Activated naive CD8-positive, alpha-beta T cell (primary cell): ENCODE measurements around the gene PTPN4.

ENCODE experiments used
- H3K27ac Mint-ChIP-seq: one replicate; pipeline ENCODE4 v1.8.0; 2021; ENCODE audit warnings: mixed read lengths
- H3K27me3 Mint-ChIP-seq: one replicate; pipeline ENCODE4 v1.8.0; 2021; ENCODE audit warnings: mixed read lengths
- H3K36me3 Mint-ChIP-seq: one replicate; pipeline ENCODE4 v1.8.0; 2021; ENCODE audit warnings: mixed read lengths
- H3K4me1 Mint-ChIP-seq: one replicate; pipeline ENCODE4 v1.8.0; 2021; ENCODE audit warnings: low read depth, mixed read lengths
- H3K4me3 Mint-ChIP-seq: one replicate; pipeline ENCODE4 v1.8.0; 2021; ENCODE audit warnings: mild to moderate bottlenecking, mixed read lengths
- H3K9me3 Mint-ChIP-seq: one replicate; pipeline ENCODE4 v1.8.0; 2021; ENCODE audit warnings: low read depth, mixed read lengths

PTPN4 gene

GRCh38 chr2:119932809-119933208 is 173.1 kb downstream of the PTPN4 start:
- Mint-ChIP-seq H3K27ac (peak overlapping the region; percentile 22), H3K4me1 (peaks cover 77% of the 10 kb centered on the region), H3K4me3 (peak overlapping the region; percentile 43), H3K27me3 (no peaks in the 10 kb centered on the region), H3K9me3 (no peaks in the 10 kb centered on the region), H3K36me3 (peaks cover 28% of the 10 kb centered on the region)

GRCh38 chr2:119934319-119934718 is 174.6 kb downstream of the PTPN4 start:
- Mint-ChIP-seq H3K27me3 (no peaks in the 10 kb centered on the region), H3K4me1 (peaks cover 62% of the 10 kb centered on the region), H3K4me3 (no peak overlapping the region), H3K27ac (no peak overlapping the region), H3K9me3 (no peaks in the 10 kb centered on the region), H3K36me3 (peaks cover 29% of the 10 kb centered on the region)

- Mint-ChIP-seq H3K9me3 (no peaks in the 10 kb centered on the region), H3K27me3 (no peaks in the 10 kb centered on the region), H3K4me1 (peaks cover 53% of the 10 kb centered on the region), H3K36me3 (peaks cover 30% of the 10 kb centered on the region), H3K27ac (no peak overlapping the region), H3K4me3 (no peak overlapping the region)
Measured at GRCh38 chr2:119937680-119938079, 178.0 kb downstream of the PTPN4 start.

GRCh38 chr2:119939915-119940314 is 180.2 kb downstream of the PTPN4 start:
- peaks cover 25% of the 10 kb centered on the region for H3K36me3 Mint-ChIP-seq
- H3K27ac Mint-ChIP-seq, result no peak overlapping the region
- H3K9me3 Mint-ChIP-seq, result no peaks in the 10 kb centered on the region
- no peak overlapping the region for H3K4me3 Mint-ChIP-seq
- H3K4me1 Mint-ChIP-seq, result peaks cover 51% of the 10 kb centered on the region
- H3K27me3 Mint-ChIP-seq, result no peaks in the 10 kb centered on the region

- peaks cover 24% of the 10 kb centered on the region for H3K36me3 Mint-ChIP-seq
- no peak overlapping the region for H3K27ac Mint-ChIP-seq
- H3K4me3 Mint-ChIP-seq, result no peak overlapping the region
- peaks cover 49% of the 10 kb centered on the region for H3K4me1 Mint-ChIP-seq
- no peaks in the 10 kb centered on the region for H3K27me3 Mint-ChIP-seq
- H3K9me3 Mint-ChIP-seq, result no peaks in the 10 kb centered on the region
Measured at GRCh38 chr2:119940856-119941255, 181.1 kb downstream of the PTPN4 start.

- Mint-ChIP-seq H3K9me3 (no peaks in the 10 kb centered on the region), H3K4me1 (peaks cover 48% of the 10 kb centered on the region), H3K27me3 (no peaks in the 10 kb centered on the region), H3K36me3 (peaks cover 22% of the 10 kb centered on the region), H3K27ac (no peak overlapping the region), H3K4me3 (no peak overlapping the region)
Measured at GRCh38 chr2:119941388-119941787, 181.7 kb downstream of the PTPN4 start.

GRCh38 chr2:119941981-119942513 is 182.3 kb downstream of the PTPN4 start:
- H3K4me3 Mint-ChIP-seq, result no peak overlapping the region

GRCh38 chr2:119943058-119943457 is 183.3 kb downstream of the PTPN4 start:
- Mint-ChIP-seq H3K27me3 (no peaks in the 10 kb centered on the region), H3K4me1 (peaks cover 44% of the 10 kb centered on the region), H3K9me3 (no peaks in the 10 kb centered on the region), H3K27ac (no peak overlapping the region), H3K4me3 (no peak overlapping the region), H3K36me3 (peaks cover 10% of the 10 kb centered on the region)

More at GRCh38 chr2:119941981-119942513, 182.3 kb downstream of the PTPN4 start:
- Mint-ChIP-seq H3K36me3 (peaks cover 15% of the 10 kb centered on the region), H3K9me3 (no peaks in the 10 kb centered on the region), H3K27me3 (no peaks in the 10 kb centered on the region), H3K4me1 (peaks cover 46% of the 10 kb centered on the region), H3K27ac (no peak overlapping the region)

- Mint-ChIP-seq H3K4me1 (peaks cover 39% of the 10 kb centered on the region), H3K4me3 (no peak overlapping the region), H3K36me3 (peaks cover 12% of the 10 kb centered on the region), H3K27me3 (no peaks in the 10 kb centered on the region), H3K9me3 (no peaks in the 10 kb centered on the region), H3K27ac (no peak overlapping the region)
Measured at GRCh38 chr2:119947535-119947934, 187.8 kb downstream of the PTPN4 start.

- Mint-ChIP-seq H3K4me1 (peaks cover 23% of the 10 kb centered on the region), H3K9me3 (no peaks in the 10 kb centered on the region), H3K27me3 (no peaks in the 10 kb centered on the region), H3K27ac (peak overlapping the region; percentile 34), H3K4me3 (no peak overlapping the region), H3K36me3 (peaks cover 15% of the 10 kb centered on the region)
Measured at GRCh38 chr2:119950966-119951365, 191.2 kb downstream of the PTPN4 start.

GRCh38 chr2:119958670-119959268 is 199.0 kb downstream of the PTPN4 start:
- Mint-ChIP-seq H3K36me3 (peaks cover 25% of the 10 kb centered on the region), H3K4me3 (no peak overlapping the region), H3K4me1 (peaks cover 10% of the 10 kb centered on the region), H3K27ac (peak overlapping the region; percentile 42), H3K27me3 (no peaks in the 10 kb centered on the region), H3K9me3 (no peaks in the 10 kb centered on the region)

- Mint-ChIP-seq H3K9me3 (no peaks in the 10 kb centered on the region), H3K36me3 (peaks cover 24% of the 10 kb centered on the region), H3K4me3 (no peak overlapping the region), H3K27ac (no peak overlapping the region), H3K27me3 (no peaks in the 10 kb centered on the region), H3K4me1 (peaks cover 10% of the 10 kb centered on the region)
Measured at GRCh38 chr2:119960821-119961220, 201.1 kb downstream of the PTPN4 start.

- Mint-ChIP-seq H3K9me3 (peaks cover 6% of the 10 kb centered on the region), H3K27me3 (no peaks in the 10 kb centered on the region), H3K4me1 (peaks cover 9% of the 10 kb centered on the region), H3K4me3 (no peak overlapping the region), H3K36me3 (peaks cover 5% of the 10 kb centered on the region), H3K27ac (no peak overlapping the region)
Measured at GRCh38 chr2:119981896-119982295, 222.2 kb downstream of the PTPN4 start.

- H3K4me3 Mint-ChIP-seq, result no peak overlapping the region
- H3K36me3 Mint-ChIP-seq, result peaks cover 5% of the 10 kb centered on the region
- H3K4me1 Mint-ChIP-seq, result peaks cover 9% of the 10 kb centered on the region
- no peaks in the 10 kb centered on the region for H3K27me3 Mint-ChIP-seq
- H3K9me3 Mint-ChIP-seq, result peaks cover 6% of the 10 kb centered on the region
- H3K27ac Mint-ChIP-seq, result peak overlapping the region; percentile 8
Measured at GRCh38 chr2:119982506-119982905, 222.8 kb downstream of the PTPN4 start.

- Mint-ChIP-seq H3K27ac (no peak overlapping the region), H3K27me3 (no peaks in the 10 kb centered on the region), H3K36me3 (peaks cover 5% of the 10 kb centered on the region), H3K9me3 (peaks cover 6% of the 10 kb centered on the region), H3K4me3 (no peak overlapping the region), H3K4me1 (peaks cover 9% of the 10 kb centered on the region)
Measured at GRCh38 chr2:119983108-119983507, 223.4 kb downstream of the PTPN4 start.

- no peaks in the 10 kb centered on the region for H3K4me1 Mint-ChIP-seq
- no peak overlapping the region for H3K4me3 Mint-ChIP-seq
- H3K9me3 Mint-ChIP-seq, result no peaks in the 10 kb centered on the region
Measured at GRCh38 chr2:119996148-119996547, 236.4 kb downstream of the PTPN4 start.

More at GRCh38 chr2:119996148-119996547, 236.4 kb downstream of the PTPN4 start:
- Mint-ChIP-seq H3K36me3 (peaks cover 3% of the 10 kb centered on the region), H3K27me3 (no peaks in the 10 kb centered on the region), H3K27ac (no peak overlapping the region)
